ENCODE measurements around the gene BUD31. TPM values are rescaled to one million over a fixed set of nuclear protein-coding genes. Genes with fewer than 3 reads are reported as not detected.

Gene BUD31
- total RNA-seq, 1 experiment from 2014 or later: 199 TPM

GRCh38 chr7:99402854-99403253, 5.9 kb upstream of the BUD31 start:
- Mint-ChIP-seq H3K9me3 (ENCODE audit: unreplicated experiment) (no peaks in the 10 kb centered on the region), H3K36me3 (ENCODE audit: insufficient read depth, unreplicated experiment) (peaks cover 78% of the 10 kb centered on the region), H3K27ac (ENCODE audit: unreplicated experiment) (no peak overlapping the region), H3K27me3 (ENCODE audit: insufficient read depth, unreplicated experiment) (no peaks in the 10 kb centered on the region), H3K4me1 (ENCODE audit: low read depth, unreplicated experiment) (peaks cover 18% of the 10 kb centered on the region), H3K4me3 (ENCODE audit: unreplicated experiment) (no peak overlapping the region)
- ChIA-PET POLR2A (interaction anchor here (0.7 kb wide), 1 partner anchor 10 kb away, joined by 4 read pairs; no protein-coding TSS in a partner anchor), CTCF (no interaction called here)
- intact Hi-C loops (cut with micrococcal nuclease; ENCODE audit: unreplicated experiment): no loop called here
- Histone ChIP-seq H3K4me3 (ENCODE audit: low read depth, low read length) (no peak overlapping the region), H3K27me3 (replicated peaks; ENCODE audit: control insufficient read depth, insufficient read depth, low read length) (no peaks in the 10 kb centered on the region), H3K9me3 (no peaks in the 10 kb centered on the region), H3K4me1 (peaks cover 9% of the 10 kb centered on the region), H3K36me3 (ENCODE audit: control insufficient read depth, insufficient read depth, low read length) (peaks cover 11% of the 10 kb centered on the region)
- DNase-seq: no peak
- BruUV-seq (replicated peaks): no TSS peak
- no peak for TF ChIP-seq CTCF (IDR thresholded peaks at IDR 0.05; ENCODE audit: insufficient read depth in 1 of 2, low read depth in 1 of 2, low read length in 1 of 2, severe bottlenecking in 1 of 2, unreplicated experiment in 1 of 2)

- H3K4me1 Mint-ChIP-seq (ENCODE audit: low read depth, unreplicated experiment): peaks cover 15% of the 10 kb centered on the region
- no peaks in the 10 kb centered on the region for H3K9me3 Mint-ChIP-seq (ENCODE audit: unreplicated experiment)
- H3K27ac Mint-ChIP-seq (ENCODE audit: unreplicated experiment): peak overlapping the region; percentile 68
- intact Hi-C loops (cut with micrococcal nuclease; ENCODE audit: unreplicated experiment): no loop called here
- Histone ChIP-seq H3K36me3 (ENCODE audit: control insufficient read depth, insufficient read depth, low read length) (peaks cover 11% of the 10 kb centered on the region), H3K27me3 (replicated peaks; ENCODE audit: control insufficient read depth, insufficient read depth, low read length) (no peaks in the 10 kb centered on the region), H3K9me3 (no peaks in the 10 kb centered on the region), H3K4me1 (peaks cover 9% of the 10 kb centered on the region), H3K4me3 (ENCODE audit: low read depth, low read length) (no peak overlapping the region)
- POLR2A ChIA-PET: interaction anchor here (0.6 kb wide), 1 partner anchor 860 kb away, joined by 6 read pairs; no protein-coding TSS in a partner anchor
- no TSS peak for BruUV-seq (replicated peaks)
- CTCF ChIA-PET: no interaction called here
- no peak for TF ChIP-seq CTCF (IDR thresholded peaks at IDR 0.05; ENCODE audit: insufficient read depth in 1 of 2, low read depth in 1 of 2, low read length in 1 of 2, severe bottlenecking in 1 of 2, unreplicated experiment in 1 of 2)
- no peaks in the 10 kb centered on the region for H3K27me3 Mint-ChIP-seq (ENCODE audit: insufficient read depth, unreplicated experiment)
- DNase-seq: no peak
- H3K4me3 Mint-ChIP-seq (ENCODE audit: unreplicated experiment): no peak overlapping the region
- peaks cover 78% of the 10 kb centered on the region for H3K36me3 Mint-ChIP-seq (ENCODE audit: insufficient read depth, unreplicated experiment)
Measured at GRCh38 chr7:99403764-99404163, 5.0 kb upstream of the BUD31 start.

- peaks cover 9% of the 10 kb centered on the region for H3K4me1 ChIP-seq
- peaks cover 11% of the 10 kb centered on the region for H3K36me3 ChIP-seq (ENCODE audit: control insufficient read depth, insufficient read depth, low read length)
- intact Hi-C loops (cut with micrococcal nuclease; ENCODE audit: unreplicated experiment): no loop called here
- Mint-ChIP-seq H3K27me3 (ENCODE audit: insufficient read depth, unreplicated experiment) (no peaks in the 10 kb centered on the region), H3K9me3 (ENCODE audit: unreplicated experiment) (no peaks in the 10 kb centered on the region), H3K4me3 (ENCODE audit: unreplicated experiment) (no peak overlapping the region), H3K36me3 (ENCODE audit: insufficient read depth, unreplicated experiment) (peaks cover 78% of the 10 kb centered on the region), H3K27ac (ENCODE audit: unreplicated experiment) (peak overlapping the region; percentile 68), H3K4me1 (ENCODE audit: low read depth, unreplicated experiment) (peaks cover 15% of the 10 kb centered on the region)
- no peaks in the 10 kb centered on the region for H3K27me3 ChIP-seq (replicated peaks; ENCODE audit: control insufficient read depth, insufficient read depth, low read length)
- H3K9me3 ChIP-seq: no peaks in the 10 kb centered on the region
- ChIA-PET CTCF (no interaction called here), POLR2A (no interaction called here)
- no peak for DNase-seq
- no TSS peak for BruUV-seq (replicated peaks)
- no peak overlapping the region for H3K4me3 ChIP-seq (ENCODE audit: low read depth, low read length)
- no peak for TF ChIP-seq CTCF (IDR thresholded peaks at IDR 0.05; ENCODE audit: insufficient read depth in 1 of 2, low read depth in 1 of 2, low read length in 1 of 2, severe bottlenecking in 1 of 2, unreplicated experiment in 1 of 2)
Measured at GRCh38 chr7:99404235-99404976, 4.4 kb upstream of the BUD31 start.
